OCI-M1 (cell line): Measurements from ENCODE around the gene CAPN7.

Experiments
- DNase-seq: peaks from one replicate; lab custom pipeline; 2025; lab: John Stamatoyannopoulos, UW

CAPN7 gene

DNA sequence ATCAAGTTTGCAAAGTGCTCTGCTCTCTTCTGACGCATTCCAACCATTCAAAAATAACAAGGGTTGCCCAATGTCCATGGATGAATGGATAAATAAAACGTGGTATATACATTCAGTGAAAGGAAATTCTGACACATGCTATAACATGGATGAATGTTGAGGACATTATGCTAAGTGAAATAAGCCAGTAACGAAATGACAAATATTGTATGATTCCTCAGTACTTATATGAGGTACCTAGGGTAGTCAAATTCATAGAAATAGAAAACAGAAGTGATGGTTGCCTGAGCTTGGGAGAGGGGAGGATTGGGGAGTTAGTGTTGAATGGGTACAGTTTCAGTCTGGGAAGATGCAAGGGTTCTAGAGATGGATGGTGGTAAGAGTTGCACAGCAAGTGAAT lies 92.5 kb downstream of the CAPN7 start:
- no peak for DNase-seq

DNA sequence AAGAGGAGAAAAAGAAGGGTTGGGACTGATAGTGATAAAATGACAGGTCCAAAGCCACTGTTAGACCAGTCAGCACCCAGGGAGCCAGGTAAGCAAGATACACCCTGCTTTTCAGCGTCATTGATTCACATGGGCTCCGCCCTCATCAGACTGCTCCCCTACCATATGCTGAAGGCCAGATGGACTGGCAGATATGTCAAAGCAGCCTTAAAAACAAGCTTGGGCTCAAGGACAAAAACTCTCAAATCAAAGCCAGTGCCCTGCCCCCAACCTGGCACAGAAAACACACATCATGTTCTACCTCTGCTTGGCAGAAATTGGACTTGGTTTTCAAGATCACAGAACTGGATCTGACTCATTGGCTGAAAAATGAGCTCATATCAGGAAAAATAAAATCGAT lies 93.0 kb downstream of the CAPN7 start:
- peak; percentile 33 for DNase-seq

DNA sequence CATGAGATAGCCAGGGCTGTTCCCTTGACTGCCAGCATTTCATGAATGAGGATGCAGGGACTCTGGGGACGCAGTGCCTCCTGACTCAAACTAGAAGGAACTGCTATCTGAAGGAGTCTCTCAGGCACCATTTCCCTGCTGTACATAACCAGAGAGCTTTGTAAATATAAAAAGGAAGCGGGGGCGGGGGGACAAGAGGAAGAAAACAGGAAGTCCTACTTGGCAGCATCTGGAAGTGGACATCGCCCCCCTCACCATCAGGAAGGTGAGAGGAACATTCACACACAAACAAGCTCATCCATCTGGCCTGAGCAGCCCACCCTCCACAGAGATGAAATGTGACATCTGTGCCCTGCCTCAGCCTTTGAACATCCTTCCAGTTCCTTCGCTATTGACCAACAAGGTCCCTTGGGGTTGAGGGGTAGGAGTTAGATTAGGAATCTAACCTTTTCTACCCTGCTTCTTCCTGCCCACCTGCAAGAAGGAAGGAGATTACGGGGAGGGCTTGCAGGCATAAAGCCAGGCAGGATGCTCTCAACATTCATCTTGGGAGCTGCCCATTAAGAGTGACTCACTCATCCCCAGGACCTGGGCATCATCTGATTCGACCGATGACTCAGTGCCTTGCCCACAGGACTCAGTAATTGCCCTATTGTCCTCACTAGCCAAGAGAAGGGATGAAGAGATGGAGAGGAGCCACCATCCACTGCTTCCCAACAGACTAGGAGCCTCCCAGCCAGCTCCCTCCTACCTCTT lies 94.5 kb downstream of the CAPN7 start:
- peak; percentile 21 for DNase-seq

DNA sequence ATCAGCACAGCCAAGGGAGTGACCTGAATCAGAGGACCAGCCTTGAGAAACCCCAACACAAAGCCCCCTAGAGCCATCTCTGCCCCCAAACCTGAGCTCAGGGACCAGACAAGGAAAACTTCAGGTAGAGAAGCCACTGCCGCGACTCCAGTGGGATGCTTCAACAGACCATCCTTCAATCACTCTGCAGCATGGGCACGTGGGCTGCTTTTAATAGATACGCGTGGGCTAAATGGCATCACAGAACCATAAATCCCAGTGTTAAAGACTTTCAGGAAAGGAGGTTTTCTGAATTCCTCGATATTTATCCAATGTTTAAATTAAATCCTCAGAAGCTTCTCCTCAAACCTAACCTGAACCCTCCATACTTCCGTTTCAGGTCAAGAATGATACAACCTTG lies 95.7 kb downstream of the CAPN7 start:
- no peak for DNase-seq
